ENCODE measurements around the gene RERE. TPM values are rescaled to one million over a fixed set of nuclear protein-coding genes. Genes with fewer than 3 reads are reported as not detected.

The RERE gene
- total RNA-seq, 1 donor, result 55.0 TPM

DNA sequence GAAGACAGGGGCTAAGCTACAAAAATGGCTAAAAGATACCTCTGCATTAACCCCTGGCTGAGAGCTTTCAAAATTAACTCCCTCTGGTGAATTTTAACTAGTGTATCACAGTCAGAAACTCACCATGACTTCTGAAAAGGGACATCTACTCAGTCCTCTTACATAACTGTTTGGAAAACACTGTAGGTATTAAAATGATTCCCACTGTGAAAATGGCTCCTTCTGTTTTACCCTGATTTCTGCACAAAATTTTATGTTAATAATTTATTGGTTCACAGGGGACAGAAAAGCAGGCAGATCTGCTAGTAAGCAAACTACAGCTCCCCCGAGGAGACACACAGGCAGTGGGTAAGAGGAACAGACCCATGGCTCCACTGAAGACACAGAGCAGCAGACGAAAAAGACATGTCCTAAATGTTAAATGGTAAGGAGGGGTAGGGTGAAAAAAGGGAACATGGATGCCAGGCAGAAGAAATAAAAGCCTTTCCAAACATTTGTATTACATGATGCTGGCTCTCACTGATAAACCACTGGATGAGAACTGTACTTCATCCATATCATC, 387.8 kb downstream of the RERE start:
- no peak overlapping the region for H2AFZ ChIP-seq (ENCODE audit: low read length)
- no peaks in the 10 kb centered on the region for H3K27me3 ChIP-seq (ENCODE audit: insufficient read depth, low read length)
- peaks cover 44% of the 10 kb centered on the region for H3K79me2 ChIP-seq (ENCODE audit: insufficient read depth, low read length)
- no peak overlapping the region for H3K4me3 ChIP-seq (ENCODE audit: insufficient read depth, low read length)
- H3K27ac ChIP-seq (ENCODE audit: low read depth, low read length), result no peak overlapping the region
- no peak overlapping the region for H3K4me2 ChIP-seq (ENCODE audit: insufficient read depth, low read length)
- H3K36me3 ChIP-seq (ENCODE audit: insufficient read depth, low read length), result no peaks in the 10 kb centered on the region
- no peaks in the 10 kb centered on the region for H3K9me3 ChIP-seq (ENCODE audit: low read depth, low read length)
- TF ChIP-seq, protein P1, sequence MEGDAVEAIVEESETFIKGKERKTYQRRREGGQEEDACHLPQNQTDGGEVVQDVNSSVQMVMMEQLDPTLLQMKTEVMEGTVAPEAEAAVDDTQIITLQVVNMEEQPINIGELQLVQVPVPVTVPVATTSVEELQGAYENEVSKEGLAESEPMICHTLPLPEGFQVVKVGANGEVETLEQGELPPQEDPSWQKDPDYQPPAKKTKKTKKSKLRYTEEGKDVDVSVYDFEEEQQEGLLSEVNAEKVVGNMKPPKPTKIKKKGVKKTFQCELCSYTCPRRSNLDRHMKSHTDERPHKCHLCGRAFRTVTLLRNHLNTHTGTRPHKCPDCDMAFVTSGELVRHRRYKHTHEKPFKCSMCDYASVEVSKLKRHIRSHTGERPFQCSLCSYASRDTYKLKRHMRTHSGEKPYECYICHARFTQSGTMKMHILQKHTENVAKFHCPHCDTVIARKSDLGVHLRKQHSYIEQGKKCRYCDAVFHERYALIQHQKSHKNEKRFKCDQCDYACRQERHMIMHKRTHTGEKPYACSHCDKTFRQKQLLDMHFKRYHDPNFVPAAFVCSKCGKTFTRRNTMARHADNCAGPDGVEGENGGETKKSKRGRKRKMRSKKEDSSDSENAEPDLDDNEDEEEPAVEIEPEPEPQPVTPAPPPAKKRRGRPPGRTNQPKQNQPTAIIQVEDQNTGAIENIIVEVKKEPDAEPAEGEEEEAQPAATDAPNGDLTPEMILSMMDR (IDR thresholded peaks at IDR 0.05; ENCODE audit: extremely low read depth, low read depth, low read length), result no peak
- H3K4me1 ChIP-seq (ENCODE audit: insufficient read depth, low read length), result peaks cover 4% of the 10 kb centered on the region
- no peak for DNase-seq (ENCODE audit: insufficient read length, low spot score, missing footprints)
- H4K20me1 ChIP-seq (ENCODE audit: insufficient read depth, low read length), result peaks cover 10% of the 10 kb centered on the region

DNA sequence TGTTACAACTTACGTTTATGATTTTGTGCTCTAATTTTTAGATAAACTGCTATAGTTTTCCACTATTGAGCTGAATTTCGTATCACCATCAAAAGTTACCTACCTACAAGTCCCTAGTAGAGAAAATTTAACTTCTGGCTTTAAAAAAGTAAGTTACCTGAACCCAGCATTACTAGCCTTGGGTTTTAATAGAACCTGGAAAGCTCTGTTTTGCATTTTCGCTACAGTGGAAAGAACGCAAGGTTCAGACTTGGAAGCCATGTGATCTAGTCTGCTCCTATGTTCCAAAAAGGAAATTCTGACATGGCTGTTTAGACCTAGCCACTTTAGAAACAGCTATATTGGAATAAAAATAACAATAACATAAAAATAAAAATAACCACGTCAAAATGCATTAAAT, 389.0 kb downstream of the RERE start:
- Histone ChIP-seq H3K4me2 (ENCODE audit: insufficient read depth, low read length) (no peak overlapping the region), H3K27ac (ENCODE audit: low read depth, low read length) (no peak overlapping the region), H3K9me3 (ENCODE audit: low read depth, low read length) (no peaks in the 10 kb centered on the region)

DNA sequence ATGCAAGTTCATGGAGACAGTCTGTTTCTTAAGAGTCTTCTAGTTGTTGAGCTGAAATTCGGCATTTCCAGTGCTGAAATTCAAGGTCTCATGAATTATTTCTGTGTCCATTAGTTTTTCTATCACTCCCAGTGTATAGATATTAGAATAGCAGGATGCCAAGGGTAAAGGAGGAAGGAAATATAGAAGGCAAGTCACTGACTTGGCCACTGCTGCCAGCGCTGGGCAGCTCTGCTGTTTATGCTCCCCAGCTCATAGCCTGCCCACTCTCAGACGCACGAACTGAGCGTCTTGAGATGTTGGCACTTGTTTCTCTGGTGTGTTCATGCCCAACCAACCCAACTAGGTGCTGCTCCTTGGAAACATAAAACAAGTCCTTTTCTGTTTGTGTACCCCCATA, 389.5 kb downstream of the RERE start:
- no peak overlapping the region for H3K27ac ChIP-seq (ENCODE audit: low read depth, low read length)
- H3K9me3 ChIP-seq (ENCODE audit: low read depth, low read length), result no peaks in the 10 kb centered on the region
- peaks cover 10% of the 10 kb centered on the region for H3K4me1 ChIP-seq (ENCODE audit: insufficient read depth, low read length)
- no peaks in the 10 kb centered on the region for H3K27me3 ChIP-seq (ENCODE audit: insufficient read depth, low read length)
- TF ChIP-seq, protein P1 (IDR thresholded peaks at IDR 0.05; ENCODE audit: extremely low read depth, low read depth, low read length), result no peak
- no peak for DNase-seq (ENCODE audit: insufficient read length, low spot score, missing footprints)
- H3K79me2 ChIP-seq (ENCODE audit: insufficient read depth, low read length), result peaks cover 40% of the 10 kb centered on the region
- no peak overlapping the region for H2AFZ ChIP-seq (ENCODE audit: low read length)
- H3K36me3 ChIP-seq (ENCODE audit: insufficient read depth, low read length), result no peaks in the 10 kb centered on the region
- peaks cover 4% of the 10 kb centered on the region for H4K20me1 ChIP-seq (ENCODE audit: insufficient read depth, low read length)
- no peak overlapping the region for H3K4me3 ChIP-seq (ENCODE audit: insufficient read depth, low read length)
- H3K4me2 ChIP-seq (ENCODE audit: insufficient read depth, low read length), result no peak overlapping the region

More for the DNA sequence above, 389.0 kb downstream of the RERE start:
- no peaks in the 10 kb centered on the region for H3K27me3 ChIP-seq (ENCODE audit: insufficient read depth, low read length)
- peaks cover 38% of the 10 kb centered on the region for H3K79me2 ChIP-seq (ENCODE audit: insufficient read depth, low read length)
- no peak overlapping the region for H3K4me3 ChIP-seq (ENCODE audit: insufficient read depth, low read length)
- TF ChIP-seq, protein P1 (IDR thresholded peaks at IDR 0.05; ENCODE audit: extremely low read depth, low read depth, low read length), result no peak
- H3K4me1 ChIP-seq (ENCODE audit: insufficient read depth, low read length), result peaks cover 10% of the 10 kb centered on the region
- H2AFZ ChIP-seq (ENCODE audit: low read length), result no peak overlapping the region
- DNase-seq (ENCODE audit: insufficient read length, low spot score, missing footprints), result no peak
- no peaks in the 10 kb centered on the region for H3K36me3 ChIP-seq (ENCODE audit: insufficient read depth, low read length)
- peaks cover 4% of the 10 kb centered on the region for H4K20me1 ChIP-seq (ENCODE audit: insufficient read depth, low read length)

DNA sequence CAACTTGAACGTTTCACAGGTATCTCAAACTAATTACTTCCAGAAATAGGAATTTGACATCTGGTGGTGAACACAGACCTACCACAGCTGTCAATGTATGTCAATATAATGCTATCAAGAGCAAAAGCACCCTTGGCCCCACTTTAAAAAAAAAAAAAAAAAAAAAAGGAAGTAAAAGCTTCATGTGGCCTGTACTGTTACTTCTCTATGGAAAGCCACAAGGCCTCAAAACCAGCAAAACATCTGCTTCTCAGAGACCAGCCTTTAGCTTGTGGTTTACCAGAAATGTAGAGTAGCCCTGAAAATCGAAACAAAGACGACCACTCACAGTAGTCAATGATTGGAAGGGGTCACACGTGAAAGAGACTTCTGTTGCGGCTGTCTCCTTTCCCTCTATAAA, 389.9 kb downstream of the RERE start:
- Histone ChIP-seq H3K27me3 (ENCODE audit: insufficient read depth, low read length) (no peaks in the 10 kb centered on the region), H4K20me1 (ENCODE audit: insufficient read depth, low read length) (peaks cover 4% of the 10 kb centered on the region), H2AFZ (ENCODE audit: low read length) (no peak overlapping the region), H3K9me3 (ENCODE audit: low read depth, low read length) (no peaks in the 10 kb centered on the region), H3K27ac (ENCODE audit: low read depth, low read length) (no peak overlapping the region), H3K79me2 (ENCODE audit: insufficient read depth, low read length) (peaks cover 44% of the 10 kb centered on the region), H3K4me1 (ENCODE audit: insufficient read depth, low read length) (peaks cover 10% of the 10 kb centered on the region), H3K4me3 (ENCODE audit: insufficient read depth, low read length) (no peak overlapping the region), H3K36me3 (ENCODE audit: insufficient read depth, low read length) (no peaks in the 10 kb centered on the region), H3K4me2 (ENCODE audit: insufficient read depth, low read length) (no peak overlapping the region)
- TF ChIP-seq, protein P1 (IDR thresholded peaks at IDR 0.05; ENCODE audit: extremely low read depth, low read depth, low read length), result no peak
- no peak for DNase-seq (ENCODE audit: insufficient read length, low spot score, missing footprints)

Measured in osteoblast (primary cell).